Stimulated activated CD4-positive, alpha-beta T cell treated with anti-CD3 and anti-CD28 coated beads, TNF-alpha, amount 100 ng/mL, for 48 hours (primary cell): ENCODE results near the gene TTC28.
"Not testable (repeated sequence)": the region's sequence is repeated elsewhere in the genome, so short reads cannot be mapped to it uniquely, and the experiment has no call there.

ENCODE experiments used
- DNase-seq, 3 donors: peaks; one replicate each; pipeline ENCODE4 v3.0.0-alpha.2; 2020; ENCODE audit warnings: low read depth in 3 of 3

The TTC28 gene

GRCh38 chr22:28604966-28605761 is 74.5 kb downstream of the TTC28 start:
- no peak for DNase-seq

- no peak for DNase-seq
These were observed 77.7 kb downstream of the TTC28 start for GRCh38 chr22:28601915-28602314.

GRCh38 chr22:28600546-28601143 is 79.0 kb downstream of the TTC28 start:
- no peak for DNase-seq

GRCh38 chr22:28599693-28600092 is 79.9 kb downstream of the TTC28 start:
- no peak for DNase-seq

- no peak for DNase-seq
These were observed 82.0 kb downstream of the TTC28 start for GRCh38 chr22:28597665-28598064.

- DNase-seq, result no peak
These were observed 84.7 kb downstream of the TTC28 start for GRCh38 chr22:28594797-28595462.

- no peak for DNase-seq
These were observed 85.4 kb downstream of the TTC28 start for GRCh38 chr22:28594076-28594796.

GRCh38 chr22:28593299-28593698 is 86.3 kb downstream of the TTC28 start:
- no peak for DNase-seq

- DNase-seq, result no peak
These were observed 90.4 kb downstream of the TTC28 start for GRCh38 chr22:28589102-28589750.

- no peak for DNase-seq
These were observed 94.3 kb downstream of the TTC28 start for GRCh38 chr22:28585324-28585723.

GRCh38 chr22:28582806-28583205 is 96.8 kb downstream of the TTC28 start:
- no peak for DNase-seq

GRCh38 chr22:28581016-28581415 is 98.6 kb downstream of the TTC28 start:
- no peak for DNase-seq

- no peak for DNase-seq
These were observed 103.5 kb downstream of the TTC28 start for GRCh38 chr22:28576162-28576561.

- no peak for DNase-seq
These were observed 105.4 kb downstream of the TTC28 start for GRCh38 chr22:28574159-28574788.

GRCh38 chr22:28570696-28571373 is 108.8 kb downstream of the TTC28 start:
- DNase-seq, result no peak

- not testable (repeated sequence) for DNase-seq
These were observed 110.7 kb downstream of the TTC28 start for GRCh38 chr22:28568974-28569373.

- DNase-seq, result no peak
These were observed 111.5 kb downstream of the TTC28 start for GRCh38 chr22:28568099-28568498.

- not testable (repeated sequence) for DNase-seq
These were observed 112.6 kb downstream of the TTC28 start for GRCh38 chr22:28566920-28567499.

- DNase-seq, result no peak
These were observed 116.0 kb downstream of the TTC28 start for GRCh38 chr22:28563636-28564035.

GRCh38 chr22:28562324-28562723 is 117.3 kb downstream of the TTC28 start:
- no peak for DNase-seq
